ENCODE results near the gene ZCWPW1. TPM values are rescaled to one million over a fixed set of nuclear protein-coding genes. Genes with fewer than 3 reads are reported as not detected.

Gene ZCWPW1
- total and polyA plus RNA-seq, 2 donors (not counting 1 experiment from before 2014, with no cell fraction given), result 11.3 to 28.0 TPM

GRCh38 chr7:100427762-100428198 lies 723 bp downstream of the ZCWPW1 start:
- H3K9me3 Mint-ChIP-seq (ENCODE audit: insufficient read depth), result no peaks in the 10 kb centered on the region
- peak overlapping the region; percentile 100 for H3K9ac ChIP-seq (ENCODE audit: low read length)
- peak overlapping the region; percentile 63 for H2AFZ ChIP-seq (ENCODE audit: insufficient read depth, low read depth, low read length, poor library complexity, severe bottlenecking)
- peaks cover 25% of the 10 kb centered on the region for H4K20me1 ChIP-seq (ENCODE audit: control insufficient read depth, insufficient read depth, low read length, poor library complexity, severe bottlenecking)
- H3K27me3 Mint-ChIP-seq, result no peaks in the 10 kb centered on the region
- peak overlapping the region; percentile 97 for H3K4me3 Mint-ChIP-seq
- no peaks in the 10 kb centered on the region for H3K27me3 ChIP-seq (replicated peaks in 1 of 4; ENCODE audit: control extremely low read depth in 1 of 4, control insufficient read depth in 3 of 4, insufficient read depth in 4 of 4, low read length in 3 of 4)
- peaks cover 33% of the 10 kb centered on the region for H3K4me1 Mint-ChIP-seq
- ChIA-PET CTCF (interaction anchor here (0.7 to 3.4 kb wide), 7 partner anchors 12 to 209 kb away, joined by 3 to 19 read pairs (median 4); no protein-coding TSS in a partner anchor), POLR2A (interaction anchor here (0.5 to 3.5 kb wide), 18 partner anchors 9 to 956 kb away, joined by 3 to 44 read pairs (median 8); partner anchors contain the start of genes AP4M1, FBXO24, LAMTOR4 and LRCH4)
- peaks cover 24 to 31% of the 10 kb centered on the region in 2 donors for H3K4me1 ChIP-seq (ENCODE audit: control insufficient read depth in 2 of 2, insufficient read depth in 2 of 2, low read length in 2 of 2)
- DNase-seq, result no peak
- 56% methylated on average over 12 of the region's 16 CpGs for WGBS (ENCODE audit: insufficient coverage)
- peak overlapping the region; percentile 84 for H3K4me2 ChIP-seq (replicated peaks; ENCODE audit: low read depth, low read length, poor library complexity, severe bottlenecking)
- H3K27ac Mint-ChIP-seq, result peak overlapping the region; percentile 100
- intact Hi-C loops (cut with micrococcal nuclease), result loop anchor here (1.0 to 2.0 kb wide), 11 partner anchors 9 to 300 kb away; partner anchors contain the start of genes AGFG2, LAMTOR4, MOSPD3 and PPP1R35
- TF ChIP-seq EZH2 (IDR thresholded peaks at IDR 0.05; ENCODE audit: borderline replicate concordance, insufficient read depth, low read depth, low read length, poor library complexity, severe bottlenecking), result no peak
- TF ChIP-seq CTCF (IDR thresholded peaks at IDR 0.05), result no peak
- peaks cover 21% of the 10 kb centered on the region for H3K79me2 ChIP-seq (ENCODE audit: control insufficient read depth, insufficient read depth, low read length)
- H3K27ac ChIP-seq (ENCODE audit: low read length in 2 of 2), result peak overlapping the region; percentile 99 to 100
- peaks cover 0 to 7% (median 0%) of the 10 kb centered on the region in 3 donors for H3K9me3 ChIP-seq (ENCODE audit: control extremely low read depth in 1 of 3, control insufficient read depth in 2 of 3, insufficient read depth in 1 of 3, low read length in 2 of 3)
- ATAC-seq (ENCODE audit: low read depth), result no peak
- peak overlapping the region in 2 of 5 experiments; percentile 73 to 85 for H3K4me3 ChIP-seq (ENCODE audit: control extremely low read depth in 1 of 5, extremely low read depth in 1 of 5, insufficient read depth in 1 of 5, low read depth in 2 of 5, low read length in 4 of 5)
- H3K36me3 ChIP-seq (replicated peaks in 1 of 2; ENCODE audit: control extremely low read depth in 1 of 2, control insufficient read depth in 1 of 2, extremely low read depth in 1 of 2, insufficient read depth in 2 of 2, low read length in 1 of 2), result peaks cover 0 to 16% of the 10 kb centered on the region in 2 experiments

GRCh38 chr7:100426516-100426915 lies 2.0 kb downstream of the ZCWPW1 start:
- Mint-ChIP-seq H3K4me1 (peaks cover 21% of the 10 kb centered on the region), H3K9me3 (ENCODE audit: insufficient read depth) (no peaks in the 10 kb centered on the region), H3K27me3 (no peaks in the 10 kb centered on the region), H3K27ac (no peak overlapping the region), H3K4me3 (no peak overlapping the region)
- Histone ChIP-seq H3K79me2 (ENCODE audit: control insufficient read depth, insufficient read depth, low read length) (peaks cover 10% of the 10 kb centered on the region), H4K20me1 (ENCODE audit: control insufficient read depth, insufficient read depth, low read length, poor library complexity, severe bottlenecking) (peaks cover 13% of the 10 kb centered on the region), H3K4me1 (ENCODE audit: control insufficient read depth in 2 of 2, insufficient read depth in 2 of 2, low read length in 2 of 2) (peaks cover 16 to 19% of the 10 kb centered on the region in 2 donors), H3K9ac (ENCODE audit: low read length) (no peak overlapping the region), H3K4me3 (ENCODE audit: control extremely low read depth in 1 of 5, extremely low read depth in 1 of 5, insufficient read depth in 1 of 5, low read depth in 2 of 5, low read length in 4 of 5) (no peak overlapping the region), H3K4me2 (replicated peaks; ENCODE audit: low read depth, low read length, poor library complexity, severe bottlenecking) (no peak overlapping the region), H2AFZ (ENCODE audit: insufficient read depth, low read depth, low read length, poor library complexity, severe bottlenecking) (no peak overlapping the region), H3K9me3 (ENCODE audit: control extremely low read depth in 1 of 3, control insufficient read depth in 2 of 3, insufficient read depth in 1 of 3, low read length in 2 of 3) (peaks cover 0 to 7% (median 0%) of the 10 kb centered on the region in 3 donors), H3K27ac (ENCODE audit: low read length in 2 of 2) (no peak overlapping the region), H3K36me3 (replicated peaks in 1 of 2; ENCODE audit: control extremely low read depth in 1 of 2, control insufficient read depth in 1 of 2, extremely low read depth in 1 of 2, insufficient read depth in 2 of 2, low read length in 1 of 2) (peaks cover 0 to 9% of the 10 kb centered on the region in 2 experiments), H3K27me3 (replicated peaks in 1 of 4; ENCODE audit: control extremely low read depth in 1 of 4, control insufficient read depth in 3 of 4, insufficient read depth in 4 of 4, low read length in 3 of 4) (no peaks in the 10 kb centered on the region)
- DNase-seq (no peak), ATAC-seq (ENCODE audit: low read depth) (no peak)
- ChIA-PET CTCF (interaction anchor here (3.4 kb wide), 1 partner anchor 19 kb away, joined by 19 read pairs; no protein-coding TSS in a partner anchor), POLR2A (no interaction called here)
- intact Hi-C loops (cut with micrococcal nuclease), result no loop called here
- no peak for TF ChIP-seq CTCF (IDR thresholded peaks at IDR 0.05)
- no peak for TF ChIP-seq EZH2 (IDR thresholded peaks at IDR 0.05; ENCODE audit: borderline replicate concordance, insufficient read depth, low read depth, low read length, poor library complexity, severe bottlenecking)

Measured in B cell (primary cell).